Measurements from ENCODE around the gene EYS. TPM values are rescaled to one million over a fixed set of nuclear protein-coding genes. Genes with fewer than 3 reads are reported as not detected.

The EYS gene
- total and polyA plus RNA-seq, 2 of the 8 experiments (the other 6 are each of a cell fraction or from before 2014, with no cell fraction given): 0.05 to 0.13 TPM

DNA sequence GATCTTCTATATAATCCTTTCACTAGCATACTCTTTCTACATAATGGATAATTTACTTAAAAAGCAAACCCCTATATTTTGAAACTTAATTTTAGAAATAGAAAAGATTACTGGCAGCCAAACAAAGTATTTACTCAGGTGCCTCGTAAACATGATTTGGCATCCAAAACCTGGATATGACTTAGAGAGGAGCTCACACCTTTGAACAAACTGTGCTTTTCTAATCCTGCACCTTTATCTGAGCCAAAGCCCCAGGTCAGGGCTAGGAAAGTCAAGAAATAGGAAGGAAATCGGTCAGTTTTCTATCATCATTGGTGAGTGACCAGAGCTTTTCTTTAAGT, 1900.5 kb downstream of the EYS start:
- DNase-seq (ENCODE audit: low read depth in 1 of 2, low spot score in 2 of 2) (no peak), FAIRE-seq (no peak)
- no peak for TF ChIP-seq JUN (IDR thresholded peaks at IDR 0.05; ENCODE audit: low read depth, low read length)
- no peak overlapping the region for H2BK12ac ChIP-seq (ENCODE audit: low read depth, low read length)
- ChIA-PET POLR2A (ENCODE audit: partially characterized antibody) (interaction anchor here (1.0 kb wide), 1 partner anchor 11 kb away, joined by 3 read pairs; no protein-coding TSS in a partner anchor), CTCF (ENCODE audit: partially characterized antibody) (interaction anchor here (1.1 to 1.9 kb wide), 3 partner anchors 8 to 455 kb away, joined by 3 to 4 read pairs (median 3); no protein-coding TSS in a partner anchor)
- no peak overlapping the region for H3K23ac ChIP-seq (ENCODE audit: insufficient read length)
- no peak overlapping the region for H2AFZ ChIP-seq (ENCODE audit: low read length)
- H3K79me2 ChIP-seq (ENCODE audit: control insufficient read depth in 1 of 2, insufficient read depth in 2 of 2, low read length in 2 of 2): no peaks in the 10 kb centered on the region
- H3K4me2 ChIP-seq (ENCODE audit: insufficient read depth in 1 of 2, low read depth in 2 of 2, low read length in 2 of 2): no peak overlapping the region
- 91% methylated on average over 2 of the region's 2 CpGs; no CpG with 5 or more reads in 1 of the 2 experiments for WGBS, 2 experiments (ENCODE audit: extremely low coverage in 1 of 2, insufficient coverage in 1 of 2, insufficient read length in 1 of 2, insufficient replicate concordance in 2 of 2, low coverage in 1 of 2, low lambda C conversion rate in 2 of 2, missing lambda C conversion rate in 1 of 2)
- no peak overlapping the region for H2BK20ac ChIP-seq (ENCODE audit: low read length)
- no peak overlapping the region for H3K4me3 ChIP-seq (ENCODE audit: extremely low read depth in 1 of 4, insufficient read depth in 2 of 4, low read depth in 3 of 4, low read length in 4 of 4)
- H3K18ac ChIP-seq (ENCODE audit: extremely low read depth, low read length): no peak overlapping the region
- H4K91ac ChIP-seq (replicated peaks; ENCODE audit: insufficient read length, low read length): no peak overlapping the region
- H3K4ac ChIP-seq (replicated peaks; ENCODE audit: insufficient read length, low read depth, low read length): no peak overlapping the region
- H3K9ac ChIP-seq (replicated peaks in 1 of 4; ENCODE audit: extremely low read depth in 1 of 4, low read depth in 3 of 4, low read length in 3 of 4): no peak overlapping the region
- H2BK120ac ChIP-seq (replicated peaks; ENCODE audit: low read depth, low read length): no peak overlapping the region
- no peaks in the 10 kb centered on the region for H3K79me1 ChIP-seq (ENCODE audit: low read depth, low read length)
- no peaks in the 10 kb centered on the region for H4K20me1 ChIP-seq (replicated peaks in 1 of 2; ENCODE audit: control insufficient read depth in 1 of 2, insufficient read depth in 2 of 2, low read length in 2 of 2)
- H3K27ac ChIP-seq (ENCODE audit: low read depth, low read length): no peak overlapping the region
- no peak overlapping the region for H2AK5ac ChIP-seq (ENCODE audit: low read depth, low read length)
- no peak overlapping the region for H4K8ac ChIP-seq (ENCODE audit: extremely low read depth, insufficient read depth, low read length)
- no peaks in the 10 kb centered on the region for H3K23me2 ChIP-seq (ENCODE audit: low read depth, low read length)
- no peak overlapping the region for H3K14ac ChIP-seq (ENCODE audit: insufficient read length)
- H2BK5ac ChIP-seq (ENCODE audit: low read depth, low read length): no peak overlapping the region
- H3K4me1 ChIP-seq (replicated peaks in 1 of 4; ENCODE audit: control insufficient read depth in 3 of 4, insufficient read depth in 4 of 4, low read length in 3 of 4): peaks cover 0 to 3% (median 0%) of the 10 kb centered on the region in 4 experiments; a peak in 1 of 7 replicates
- H3K36me3 ChIP-seq (ENCODE audit: control insufficient read depth in 2 of 4, insufficient read depth in 4 of 4, low read length in 3 of 4): no peaks in the 10 kb centered on the region
- no peak overlapping the region for H4K5ac ChIP-seq (ENCODE audit: insufficient read length, low read depth, low read length)
- no peaks in the 10 kb centered on the region for H3K9me3 ChIP-seq (ENCODE audit: insufficient read depth in 2 of 2, low read depth in 1 of 2, low read length in 1 of 2)
- no peaks in the 10 kb centered on the region for H3K27me3 ChIP-seq (replicated peaks in 1 of 4; ENCODE audit: control insufficient read depth in 3 of 4, extremely low read depth in 1 of 4, insufficient read depth in 3 of 4, low read length in 3 of 4)
- H3K56ac ChIP-seq (replicated peaks; ENCODE audit: insufficient read length, low read depth, low read length): no peak overlapping the region
- H2BK15ac ChIP-seq (ENCODE audit: low read length): no peak overlapping the region

Measured in H1 (cell line).